ENCODE data around the gene OR2T3.
"Not testable (repeated sequence)": the region's sequence is repeated elsewhere in the genome, so short reads cannot be mapped to it uniquely, and the experiment has no call there.

- TF ChIP-seq POLR2A, CTCF, POLR2AphosphoS5 (IDR thresholded peaks at IDR 0.05): not testable (repeated sequence)
Observed at GRCh38 chr1:248448409-248449074, 24.6 kb upstream of the OR2T3 start.
